GM19452 (cell line): Measurements from ENCODE around the gene RFTN1.
A peak's percentile ranks its signal among the peaks of the same experiment; 100 is the strongest.

Experiments
- ATAC-seq: cut with Tn5 transposase; IDR thresholded peaks from one replicate; pipeline ENCODE4 v1.9.1; 2021; ENCODE audit not compliant: unreplicated experiment

The RFTN1 gene

DNA sequence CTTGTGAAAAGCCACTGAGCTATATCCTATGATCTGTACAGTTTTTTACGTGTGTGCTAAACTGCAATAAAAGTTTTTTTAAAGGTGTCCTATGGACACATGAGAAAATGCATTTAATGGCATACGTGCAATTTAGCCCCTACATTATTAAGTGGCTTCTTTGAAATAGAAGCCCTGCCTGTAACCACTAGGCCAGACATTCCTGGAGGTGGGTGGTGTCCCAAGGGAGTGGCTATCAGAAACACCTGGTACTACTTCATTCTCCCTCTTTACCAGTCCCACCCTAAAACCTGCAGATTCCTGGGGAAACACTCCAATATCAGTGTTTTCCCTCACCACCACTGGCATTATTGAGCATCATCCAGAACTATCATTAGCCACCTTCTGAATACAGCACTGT, 148.5 kb downstream of the RFTN1 start:
- no peak for ATAC-seq

DNA sequence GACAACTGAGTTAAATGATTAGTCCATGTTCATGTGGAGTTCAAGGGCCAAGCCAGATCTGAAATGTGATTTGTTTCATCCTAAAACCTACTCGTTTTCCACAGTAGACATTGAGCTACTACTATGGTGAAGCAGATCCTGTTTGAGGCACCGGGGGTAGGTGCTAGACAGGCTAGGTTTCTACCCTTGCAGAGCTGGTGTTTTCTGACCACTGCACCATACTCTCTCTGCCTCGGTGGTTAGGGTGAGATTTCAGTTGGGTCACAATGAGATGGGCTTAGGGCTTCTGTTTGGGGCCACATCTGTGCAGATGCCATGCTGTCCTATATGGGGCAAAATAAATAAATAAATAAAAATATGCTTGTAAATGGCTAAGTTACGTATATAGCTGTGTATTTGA, 149.2 kb downstream of the RFTN1 start:
- ATAC-seq, result no peak

DNA sequence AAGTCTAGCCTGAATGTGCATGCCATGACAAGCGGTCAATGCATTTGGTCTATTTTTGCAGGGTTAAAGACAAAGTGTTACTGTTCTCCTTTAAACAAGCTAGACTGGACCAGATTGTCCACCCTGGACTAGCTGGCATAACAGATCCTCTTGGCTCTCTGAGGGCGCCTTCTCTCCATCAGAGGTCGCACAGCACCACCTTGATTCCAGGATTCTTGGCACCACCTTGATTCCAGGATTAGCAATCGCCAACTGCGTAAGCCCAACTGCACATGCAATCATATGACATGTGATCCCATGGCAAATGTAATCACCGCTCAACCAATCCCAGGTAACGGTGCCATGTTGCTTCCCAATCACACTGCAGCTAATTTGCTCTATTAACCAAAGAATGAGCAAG, 149.9 kb downstream of the RFTN1 start:
- ATAC-seq, result no peak

DNA sequence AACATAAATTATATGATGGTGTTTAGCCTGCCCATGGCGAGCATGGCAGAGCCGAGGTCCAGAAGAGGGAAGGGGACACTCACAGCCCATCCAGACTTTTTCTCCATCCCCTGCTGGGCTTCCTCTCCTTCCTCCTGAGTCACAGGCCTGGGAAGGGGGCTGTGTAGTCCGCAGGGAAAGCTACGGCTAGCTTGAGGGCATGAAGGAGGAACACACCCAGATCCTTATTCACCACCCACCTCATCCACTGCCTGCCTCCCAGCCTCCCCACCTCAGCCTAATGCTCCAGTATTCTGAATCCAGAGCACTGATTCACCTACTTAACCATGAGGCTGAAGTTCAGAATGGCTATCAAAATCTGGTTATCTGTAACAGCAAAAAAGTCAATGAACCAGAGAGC, 150.7 kb downstream of the RFTN1 start:
- ATAC-seq, result no peak

DNA sequence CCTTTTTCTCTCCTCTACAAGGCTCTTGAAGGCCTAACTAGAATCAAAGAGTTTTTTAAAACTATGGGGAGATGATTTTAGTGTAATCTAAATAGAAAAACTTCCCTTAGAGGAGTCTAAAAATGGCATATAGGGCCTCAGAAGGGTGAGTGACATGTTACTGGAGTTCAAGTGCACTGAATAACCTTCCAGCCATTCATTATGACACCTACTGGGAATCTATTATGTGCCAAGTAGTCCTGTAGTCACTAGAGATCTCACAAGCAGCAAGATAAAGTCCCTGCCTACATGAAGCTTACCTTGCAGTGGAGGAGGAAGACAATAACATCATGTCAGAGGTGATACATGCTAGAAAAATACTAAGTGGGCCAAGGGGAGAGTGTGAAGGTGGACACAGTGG, 152.4 kb downstream of the RFTN1 start:
- ATAC-seq, result no peak

DNA sequence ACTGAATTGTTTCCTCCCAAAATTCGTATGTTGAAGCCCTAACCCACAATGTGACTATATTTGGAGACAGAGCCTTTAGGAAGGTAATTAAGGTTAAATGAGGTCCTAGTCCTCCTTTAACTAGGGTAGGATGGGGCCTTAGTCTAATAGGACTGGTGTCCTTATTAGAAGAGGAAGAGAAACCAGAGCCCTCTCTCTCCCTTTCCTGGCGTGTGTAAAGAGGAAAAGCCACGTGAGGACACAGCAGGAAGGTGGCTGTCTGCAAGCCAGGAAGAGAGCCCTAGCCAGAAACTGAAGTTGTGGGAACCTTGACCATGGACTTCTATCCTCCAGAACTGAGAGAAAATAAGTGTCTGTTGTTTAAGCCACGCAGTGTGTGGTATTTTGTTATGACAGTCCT, 154.2 kb downstream of the RFTN1 start:
- no peak for ATAC-seq

DNA sequence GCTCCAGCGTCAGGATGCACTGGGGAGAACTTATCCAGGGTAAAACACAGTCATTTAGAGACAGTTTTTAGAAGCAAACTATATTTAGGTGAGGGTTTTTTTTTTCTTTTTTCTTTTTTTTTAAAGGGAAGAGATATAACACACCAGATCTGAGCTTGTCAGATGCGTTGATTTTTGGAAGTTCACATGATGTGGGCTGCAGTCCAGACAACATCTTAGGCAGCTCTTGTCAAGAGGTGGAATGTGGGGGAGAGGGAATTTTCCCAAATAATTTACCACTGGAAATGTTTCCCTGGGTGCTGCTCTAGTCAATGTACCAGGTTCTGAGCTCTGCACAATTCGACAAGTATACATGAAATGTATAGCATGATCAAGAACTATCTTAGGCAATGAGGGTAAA, 155.2 kb downstream of the RFTN1 start:
- ATAC-seq, result no peak

DNA sequence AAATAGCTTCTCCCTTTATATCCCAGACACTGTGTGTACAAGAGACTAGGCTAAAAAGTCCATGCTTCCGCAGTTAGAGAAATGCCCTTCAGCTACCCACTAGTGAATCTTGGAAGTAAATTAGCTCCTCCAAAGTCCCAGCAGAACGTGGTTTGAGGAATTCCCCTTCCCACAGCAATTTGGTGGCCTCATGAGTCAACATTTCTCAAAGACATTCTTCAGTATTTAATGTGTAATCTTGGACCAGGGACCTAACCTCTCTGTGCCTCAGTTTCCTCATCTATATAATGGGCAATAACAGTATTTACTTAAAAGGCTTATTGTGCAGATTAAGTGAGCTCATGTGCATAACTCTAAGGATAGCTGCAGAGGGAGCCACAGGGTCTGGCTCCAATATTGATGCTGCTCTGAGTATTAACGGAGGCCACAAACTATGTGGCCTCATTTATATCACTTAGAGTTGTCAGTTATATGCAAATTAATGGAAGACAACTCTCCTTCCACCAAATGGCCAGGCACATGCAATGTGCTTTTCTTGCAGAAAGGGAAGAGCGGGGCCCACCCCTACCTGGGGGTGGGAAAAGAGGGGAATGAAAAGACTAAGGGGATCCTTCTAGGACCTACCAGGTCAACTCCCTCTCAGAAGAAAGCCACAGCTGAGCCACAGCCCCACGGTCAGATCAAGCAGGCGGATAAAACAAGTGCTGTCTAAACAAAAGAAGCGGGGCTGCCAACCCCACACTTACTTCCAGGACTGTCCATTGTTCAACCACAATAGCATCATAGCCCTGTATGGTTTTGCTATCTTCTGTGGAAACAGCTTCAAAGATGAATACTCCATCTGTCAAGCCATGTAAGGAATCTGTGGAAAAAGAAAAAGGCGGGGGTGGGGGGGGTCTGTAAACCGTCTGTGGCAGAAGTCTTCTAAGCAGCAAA, 156.0 kb downstream of the RFTN1 start:
- no peak for ATAC-seq

DNA sequence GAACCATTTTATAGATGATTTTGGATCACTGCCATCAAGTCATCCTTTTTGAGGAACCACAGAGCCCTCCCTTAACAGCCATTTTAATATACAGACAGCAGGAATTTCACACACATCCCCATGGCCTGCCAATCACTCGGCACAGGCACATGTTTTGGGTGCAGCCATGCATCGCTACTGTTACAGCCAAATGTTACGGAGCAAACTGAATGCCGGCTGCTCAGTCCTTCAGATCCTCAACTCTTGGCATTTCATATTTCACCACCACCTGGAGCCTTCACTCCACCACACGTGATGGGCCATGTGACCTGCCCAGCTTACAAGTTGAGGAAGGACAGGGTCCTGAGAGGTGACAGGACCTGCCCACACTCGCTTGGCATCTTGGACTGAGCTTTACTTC, 157.7 kb downstream of the RFTN1 start:
- no peak for ATAC-seq

DNA sequence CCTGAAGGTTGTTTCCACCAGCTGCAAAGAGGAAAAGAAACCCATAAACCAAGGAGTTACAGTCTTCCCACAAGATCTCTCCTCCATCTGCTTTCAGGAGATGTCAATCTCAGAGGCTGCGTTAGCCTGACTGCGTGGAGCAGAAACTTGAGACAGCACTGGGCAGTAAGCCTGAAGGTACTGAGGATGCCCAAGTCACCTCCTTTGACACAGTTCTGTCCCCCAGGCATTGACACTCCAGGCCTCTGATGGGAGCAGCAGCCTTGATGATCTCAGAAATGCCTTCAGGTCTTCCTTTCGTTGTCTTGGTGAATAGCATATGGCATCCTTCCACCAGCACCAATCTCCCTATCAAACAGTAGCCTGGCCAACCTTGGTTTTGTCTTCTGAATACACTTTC, 159.2 kb downstream of the RFTN1 start:
- ATAC-seq, result no peak

DNA sequence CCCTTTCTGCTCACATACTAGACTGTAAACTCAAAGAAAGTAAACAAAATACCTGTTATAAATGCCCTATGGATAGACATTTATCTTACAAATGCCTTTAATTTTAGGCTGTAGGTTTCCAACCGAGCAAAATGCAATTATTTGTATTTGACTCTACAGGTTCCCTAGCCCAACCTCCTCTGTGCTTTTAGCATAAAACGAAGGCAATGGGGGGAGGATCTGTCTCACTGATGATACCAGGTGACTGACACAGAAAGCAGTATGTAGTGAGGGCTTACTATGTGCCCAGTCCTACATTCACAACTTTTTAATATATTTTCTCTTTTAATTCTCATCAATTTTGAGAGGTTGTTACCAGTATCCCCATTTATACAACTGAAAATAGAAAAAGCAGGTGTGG, 161.1 kb downstream of the RFTN1 start:
- no peak for ATAC-seq

DNA sequence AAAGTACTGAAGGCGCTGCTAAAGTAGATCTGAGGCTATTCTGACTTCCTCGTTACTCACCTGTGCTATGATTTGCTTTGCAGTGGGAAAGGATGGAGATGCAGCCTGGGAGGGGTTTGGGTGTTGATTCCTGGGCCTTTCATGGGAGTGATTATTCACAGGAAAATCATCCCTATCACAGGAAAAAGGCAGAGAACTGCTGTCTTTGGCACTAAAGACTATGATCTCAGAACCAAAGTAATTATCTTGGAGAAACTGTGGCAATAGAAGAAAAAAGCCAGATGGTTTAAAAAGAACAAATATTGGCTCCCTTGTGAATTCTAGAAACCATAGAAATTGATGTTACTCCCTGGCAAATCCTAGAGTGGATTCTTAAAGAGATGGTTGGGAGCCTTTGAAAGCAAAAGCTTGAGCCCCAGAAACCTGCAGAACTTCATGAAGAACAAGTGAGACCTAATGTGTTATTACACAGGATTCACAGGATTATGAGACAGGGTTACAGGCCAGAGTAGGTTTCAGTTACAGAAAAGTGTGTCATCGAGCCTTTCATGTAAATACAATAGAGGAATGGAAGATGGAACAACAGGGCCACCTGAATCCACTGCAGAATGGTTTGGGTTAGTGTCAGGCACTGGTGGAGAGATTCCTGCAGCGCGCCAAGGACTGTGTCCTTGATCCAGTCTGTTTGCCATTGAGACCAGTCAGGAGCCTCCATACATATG, 162.7 kb downstream of the RFTN1 start:
- ATAC-seq, result no peak

DNA sequence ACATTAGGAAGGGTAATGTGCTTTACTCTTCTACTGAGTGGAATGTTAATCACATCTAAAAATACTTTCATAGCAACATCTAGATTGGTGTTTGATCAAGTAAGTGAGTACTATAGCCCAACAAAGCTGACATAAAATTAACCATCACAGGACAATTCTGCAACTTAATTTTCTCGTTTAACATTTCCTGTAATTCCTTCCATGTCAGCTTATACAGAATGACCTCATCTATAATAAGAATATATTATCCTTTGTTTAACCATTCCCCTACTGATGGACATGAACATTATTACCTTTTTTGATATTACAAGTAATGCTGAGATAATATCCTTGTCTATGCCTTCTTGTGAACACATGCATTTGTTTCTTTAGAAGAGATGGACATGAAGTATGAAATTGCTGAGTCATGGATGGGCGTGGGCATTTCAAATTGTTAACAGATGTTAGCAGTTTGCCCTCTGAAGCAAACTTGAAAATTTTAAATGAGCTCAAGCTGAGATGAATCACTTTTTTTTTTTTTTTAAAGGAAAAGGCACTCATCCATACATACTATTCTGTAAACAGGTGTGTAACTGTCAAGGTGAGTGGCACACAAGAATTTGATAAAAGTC, 163.4 kb downstream of the RFTN1 start:
- ATAC-seq, result no peak

DNA sequence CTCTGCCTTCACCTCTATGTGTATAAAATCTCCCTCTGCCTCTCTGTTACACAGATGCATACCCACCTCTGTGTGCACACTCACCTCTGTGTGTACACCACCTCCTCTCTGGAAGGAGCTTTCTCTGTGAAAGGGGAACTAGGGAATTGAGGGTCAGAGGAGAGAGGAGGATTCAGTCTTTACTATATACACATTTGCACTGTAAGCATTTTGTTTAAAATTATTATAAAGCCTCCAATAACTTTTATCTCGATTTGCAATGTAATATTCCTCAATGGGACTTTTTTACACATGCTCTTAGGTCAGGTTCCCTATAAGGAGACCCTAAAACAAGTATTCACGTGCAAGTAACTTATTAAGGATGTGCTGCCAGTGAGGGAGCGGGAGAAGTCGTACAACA, 166.0 kb downstream of the RFTN1 start:
- ATAC-seq, result no peak

DNA sequence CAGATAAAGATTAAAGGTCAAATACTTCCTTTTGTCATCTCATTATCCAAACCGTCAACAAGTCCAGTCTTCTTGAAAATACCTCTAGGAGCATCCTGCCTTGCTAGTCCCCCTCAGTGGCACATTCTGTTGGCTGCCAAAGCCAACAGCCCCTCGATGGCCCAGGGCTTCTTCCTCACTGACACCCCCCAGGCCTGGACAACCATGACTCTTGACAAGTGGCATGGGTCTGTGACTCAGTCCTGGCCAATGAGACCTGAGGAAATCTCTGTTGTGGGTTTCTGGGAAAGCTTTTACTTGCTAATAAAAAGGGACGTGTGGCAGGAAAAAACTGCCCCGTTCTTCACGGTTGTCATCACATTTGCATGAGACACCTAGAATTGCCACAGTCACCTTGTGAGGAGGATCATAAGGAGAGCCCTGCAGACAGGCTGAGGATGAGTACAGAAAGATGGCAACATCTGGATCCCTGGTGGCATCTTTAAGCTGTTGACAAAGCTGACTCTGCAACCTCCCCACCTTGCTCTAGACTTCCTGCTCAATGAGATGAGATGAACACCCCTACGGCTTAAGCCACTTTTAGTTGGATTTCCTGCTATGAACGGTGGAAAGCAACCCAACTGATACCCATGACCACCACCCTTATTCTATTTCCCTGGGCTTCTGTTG, 167.0 kb downstream of the RFTN1 start:
- no peak for ATAC-seq

DNA sequence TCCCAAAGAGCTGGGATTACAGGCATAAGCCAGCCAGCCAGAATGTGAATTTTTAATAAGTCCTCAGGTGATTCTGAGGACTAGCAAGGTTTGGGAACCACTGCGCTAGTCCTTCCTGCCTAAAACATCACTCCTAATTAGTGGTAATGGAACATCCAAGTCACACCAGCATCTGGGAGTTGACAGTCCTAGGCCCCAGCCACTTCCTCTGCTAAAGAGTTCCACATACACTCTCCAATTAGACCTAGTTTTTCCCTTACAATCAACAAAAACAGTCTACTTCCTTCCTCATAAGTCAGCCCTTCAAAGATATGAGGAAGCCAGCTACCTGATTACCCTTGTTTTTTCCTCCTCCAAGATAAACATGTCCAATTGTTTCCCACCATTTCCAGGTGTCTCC, 170.4 kb downstream of the RFTN1 start:
- no peak for ATAC-seq

DNA sequence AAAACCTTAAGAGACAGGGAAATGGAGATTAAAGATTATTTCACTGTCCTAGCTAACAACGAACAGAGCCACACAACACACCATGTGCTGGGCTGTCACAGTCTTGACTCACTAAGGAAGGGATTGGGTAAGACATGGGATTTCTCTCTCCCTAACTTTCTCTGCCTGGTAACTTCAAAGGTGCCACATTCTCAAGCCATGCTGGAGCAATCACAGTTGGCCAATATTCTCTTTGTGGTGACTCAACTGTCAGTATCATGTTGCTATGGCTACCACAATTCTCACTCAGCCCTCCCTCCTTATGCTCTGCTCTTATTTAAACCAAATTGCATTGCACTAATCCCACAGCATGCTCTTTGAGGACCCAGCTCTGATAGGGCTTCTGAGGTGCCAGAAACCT, 174.5 kb downstream of the RFTN1 start:
- no peak for ATAC-seq

DNA sequence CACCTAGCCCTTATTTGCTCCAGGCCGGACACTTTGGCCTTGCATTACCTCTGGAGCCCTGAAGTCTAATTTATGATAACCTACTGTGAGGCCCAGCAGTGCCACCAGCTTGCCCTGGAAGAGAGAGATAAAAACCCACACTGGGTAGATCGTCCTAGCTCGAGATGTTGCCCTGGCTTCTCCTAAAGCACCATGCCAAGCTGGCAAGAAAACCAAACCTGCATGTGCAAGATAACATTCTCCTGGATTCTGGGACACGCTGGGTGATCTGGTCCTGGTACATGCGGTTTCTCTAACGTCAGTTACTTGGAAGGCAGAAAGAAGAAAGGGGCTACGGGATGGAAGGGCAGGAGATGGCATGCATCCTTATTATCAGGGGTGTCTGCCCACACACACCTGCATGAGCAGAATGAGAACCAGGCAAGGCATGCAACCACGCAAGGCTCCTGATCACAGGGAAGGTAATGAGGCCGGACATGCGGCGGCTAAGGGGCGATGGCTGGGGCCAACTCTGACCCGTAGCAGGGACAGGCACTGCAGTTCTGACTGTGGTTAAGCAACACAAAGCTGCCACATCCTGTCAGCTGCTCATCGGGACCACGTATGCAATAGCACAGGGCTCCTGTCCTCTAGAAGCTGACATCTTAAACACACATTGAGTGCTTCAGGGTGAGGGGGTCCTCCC, 175.5 kb downstream of the RFTN1 start:
- peak; percentile 94 for ATAC-seq

DNA sequence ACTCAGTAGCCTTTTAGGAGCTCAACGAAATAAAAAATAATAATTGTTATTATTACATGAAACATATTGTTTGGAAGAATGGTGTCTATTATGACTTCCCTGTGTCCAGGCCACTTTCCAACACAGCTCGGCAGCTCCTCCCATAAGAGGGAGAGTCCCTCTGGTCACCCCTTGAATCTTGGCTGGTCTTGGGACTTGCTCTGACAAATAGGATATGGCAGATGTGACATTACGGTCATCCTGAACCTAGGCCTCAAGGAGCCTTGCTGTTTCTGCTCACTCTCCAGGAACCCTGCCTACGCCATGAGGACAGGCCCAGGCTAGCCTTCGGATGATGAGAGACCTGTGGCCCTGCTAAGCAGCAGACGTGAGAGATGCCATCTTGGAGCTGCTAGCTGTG, 176.7 kb downstream of the RFTN1 start:
- ATAC-seq, result no peak

DNA sequence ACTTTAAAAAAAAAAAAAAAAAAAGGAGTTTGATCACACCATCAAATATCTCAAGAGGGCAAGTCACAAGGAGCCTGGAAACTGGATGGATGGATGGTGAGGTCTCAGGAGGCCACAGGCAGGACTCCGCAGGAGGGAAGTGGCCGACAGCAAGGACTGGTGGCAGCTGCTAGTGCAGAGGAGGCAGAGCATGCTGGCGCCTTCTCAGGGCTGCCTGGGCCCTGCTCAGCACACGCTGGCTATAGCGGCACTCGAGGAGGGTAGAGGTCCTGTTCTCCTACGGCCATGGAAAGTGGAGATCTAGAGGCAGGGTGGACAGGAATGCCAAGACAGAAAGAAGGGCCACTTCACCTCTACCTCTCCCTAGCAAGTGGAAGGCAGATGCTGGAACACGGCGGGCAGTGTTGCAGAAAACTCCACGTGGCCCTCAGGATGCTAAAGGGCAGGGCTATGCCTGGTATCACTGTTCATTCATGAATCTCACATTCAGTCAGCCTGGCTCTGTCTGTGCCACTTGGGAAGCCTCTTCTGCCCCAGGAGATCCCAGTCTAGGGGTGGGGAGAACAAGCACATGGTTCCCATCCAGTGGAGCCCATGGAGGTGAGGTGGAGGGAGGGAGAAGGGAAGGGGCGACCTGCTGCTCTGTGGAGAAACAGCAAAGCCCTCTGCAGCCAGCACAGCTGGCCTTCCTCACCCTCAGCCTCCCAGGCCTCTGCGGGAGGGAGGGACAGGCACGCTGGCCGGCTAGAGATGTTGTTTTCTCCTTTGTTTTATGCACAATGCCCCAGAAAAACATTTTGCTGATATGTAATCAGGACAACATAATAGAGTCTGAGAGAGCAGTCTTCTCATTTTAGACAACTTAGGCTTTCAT, 177.5 kb downstream of the RFTN1 start:
- no peak for ATAC-seq
